ENCODE results near the gene SIRPA.

The SIRPA gene

GRCh38 chr20:1870792-1871550 is 24.2 kb upstream of the SIRPA start:
- DNase-seq = no peak

- DNase-seq = no peak
Observed at GRCh38 chr20:1871807-1872458, 23.3 kb upstream of the SIRPA start.

GRCh38 chr20:1872459-1873097 is 22.6 kb upstream of the SIRPA start:
- no peak for DNase-seq

- DNase-seq = no peak
Observed at GRCh38 chr20:1874450-1875182, 20.6 kb upstream of the SIRPA start.

- DNase-seq = no peak
Observed at GRCh38 chr20:1875183-1875554, 20.0 kb upstream of the SIRPA start.

GRCh38 chr20:1875762-1876161 is 19.4 kb upstream of the SIRPA start:
- DNase-seq = no peak

- DNase-seq = no peak
Observed at GRCh38 chr20:1876217-1876921, 18.8 kb upstream of the SIRPA start.

GRCh38 chr20:1876975-1877608 is 18.1 kb upstream of the SIRPA start:
- no peak for DNase-seq

GRCh38 chr20:1877609-1878200 is 17.5 kb upstream of the SIRPA start:
- no peak for DNase-seq

GRCh38 chr20:1879369-1879768 is 15.8 kb upstream of the SIRPA start:
- no peak for DNase-seq

GRCh38 chr20:1879934-1880333 is 15.3 kb upstream of the SIRPA start:
- no peak for DNase-seq

GRCh38 chr20:1880529-1881239 is 14.5 kb upstream of the SIRPA start:
- DNase-seq = no peak

- no peak for DNase-seq
Observed at GRCh38 chr20:1881240-1881835, 13.9 kb upstream of the SIRPA start.

GRCh38 chr20:1882026-1882425 is 13.2 kb upstream of the SIRPA start:
- no peak for DNase-seq

GRCh38 chr20:1883986-1884385 is 11.2 kb upstream of the SIRPA start:
- no peak for DNase-seq

- no peak for DNase-seq
Observed at GRCh38 chr20:1885254-1885653, 10.0 kb upstream of the SIRPA start.

- DNase-seq = no peak
Observed at GRCh38 chr20:1885940-1886693, 9.1 kb upstream of the SIRPA start.

- no peak for DNase-seq
Observed at GRCh38 chr20:1887321-1887720, 7.9 kb upstream of the SIRPA start.

- DNase-seq = no peak
Observed at GRCh38 chr20:1887756-1888155, 7.5 kb upstream of the SIRPA start.

Data from activated CD4-positive, alpha-beta T cell treated with anti-CD3 and anti-CD28 coated beads for 1 hour (primary cell).